ENCODE data around the gene SLC35F4.

Gene SLC35F4

DNA sequence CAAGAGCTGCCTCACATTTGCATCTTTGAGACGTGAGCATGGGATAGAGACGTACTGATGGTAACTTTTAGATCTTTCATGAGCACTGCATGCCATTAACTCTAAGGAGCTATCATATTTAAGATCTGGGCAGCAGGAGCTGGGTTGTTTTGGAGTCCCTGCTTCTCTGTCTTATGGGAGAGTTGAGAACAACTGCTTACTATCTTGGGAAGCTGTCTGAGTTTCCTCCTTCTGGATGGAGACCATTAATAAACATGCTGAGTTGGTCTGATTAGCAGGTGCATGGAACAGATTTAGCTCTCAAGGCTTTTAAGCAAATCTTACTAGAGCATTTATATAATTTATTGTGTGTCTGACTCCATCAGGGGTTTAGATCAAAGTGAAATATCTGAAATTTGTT is 252.9 kb downstream of the SLC35F4 start:
- Mint-ChIP-seq H3K27me3 (no peaks in the 10 kb centered on the region), H3K9me3 (peaks cover 4% of the 10 kb centered on the region), H3K36me3 (ENCODE audit: low read depth) (no peaks in the 10 kb centered on the region), H3K27ac (no peak overlapping the region), H3K4me3 (no peak overlapping the region), H3K4me1 (ENCODE audit: low read depth) (no peaks in the 10 kb centered on the region)
- DNase-seq, result no peak

- peaks cover 9% of the 10 kb centered on the region for H3K9me3 Mint-ChIP-seq
- no peak overlapping the region for H3K4me3 Mint-ChIP-seq
- DNase-seq, result no peak
- H3K27me3 Mint-ChIP-seq, result no peaks in the 10 kb centered on the region
- H3K36me3 Mint-ChIP-seq (ENCODE audit: low read depth), result no peaks in the 10 kb centered on the region
- no peaks in the 10 kb centered on the region for H3K4me1 Mint-ChIP-seq (ENCODE audit: low read depth)
- H3K27ac Mint-ChIP-seq, result no peak overlapping the region
Measured at GRCh38 chr14:57611555-57612075, 254.3 kb downstream of the SLC35F4 start.

DNA sequence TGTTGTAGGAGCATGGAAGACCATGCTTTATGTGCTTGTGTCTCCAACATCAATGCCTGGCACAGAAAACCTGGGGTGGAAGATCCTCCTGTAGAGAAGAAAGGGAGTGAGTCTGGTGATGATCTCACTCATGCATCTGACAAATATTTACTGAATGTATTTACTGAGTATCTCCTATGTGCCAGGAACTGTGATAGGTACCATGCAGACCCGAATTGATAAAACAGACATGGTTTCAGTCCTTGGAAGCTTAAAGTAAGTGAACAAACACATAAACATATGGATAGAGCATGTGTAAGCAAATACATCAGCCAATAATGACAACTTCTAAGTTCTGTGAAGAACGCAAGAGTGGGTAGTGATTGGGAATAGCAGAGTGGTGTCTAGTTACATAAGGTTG is 255.3 kb downstream of the SLC35F4 start:
- Mint-ChIP-seq H3K4me1 (ENCODE audit: low read depth) (no peaks in the 10 kb centered on the region), H3K9me3 (peaks cover 9% of the 10 kb centered on the region), H3K27ac (no peak overlapping the region), H3K36me3 (ENCODE audit: low read depth) (no peaks in the 10 kb centered on the region), H3K4me3 (no peak overlapping the region), H3K27me3 (no peaks in the 10 kb centered on the region)
- no peak for DNase-seq

DNA sequence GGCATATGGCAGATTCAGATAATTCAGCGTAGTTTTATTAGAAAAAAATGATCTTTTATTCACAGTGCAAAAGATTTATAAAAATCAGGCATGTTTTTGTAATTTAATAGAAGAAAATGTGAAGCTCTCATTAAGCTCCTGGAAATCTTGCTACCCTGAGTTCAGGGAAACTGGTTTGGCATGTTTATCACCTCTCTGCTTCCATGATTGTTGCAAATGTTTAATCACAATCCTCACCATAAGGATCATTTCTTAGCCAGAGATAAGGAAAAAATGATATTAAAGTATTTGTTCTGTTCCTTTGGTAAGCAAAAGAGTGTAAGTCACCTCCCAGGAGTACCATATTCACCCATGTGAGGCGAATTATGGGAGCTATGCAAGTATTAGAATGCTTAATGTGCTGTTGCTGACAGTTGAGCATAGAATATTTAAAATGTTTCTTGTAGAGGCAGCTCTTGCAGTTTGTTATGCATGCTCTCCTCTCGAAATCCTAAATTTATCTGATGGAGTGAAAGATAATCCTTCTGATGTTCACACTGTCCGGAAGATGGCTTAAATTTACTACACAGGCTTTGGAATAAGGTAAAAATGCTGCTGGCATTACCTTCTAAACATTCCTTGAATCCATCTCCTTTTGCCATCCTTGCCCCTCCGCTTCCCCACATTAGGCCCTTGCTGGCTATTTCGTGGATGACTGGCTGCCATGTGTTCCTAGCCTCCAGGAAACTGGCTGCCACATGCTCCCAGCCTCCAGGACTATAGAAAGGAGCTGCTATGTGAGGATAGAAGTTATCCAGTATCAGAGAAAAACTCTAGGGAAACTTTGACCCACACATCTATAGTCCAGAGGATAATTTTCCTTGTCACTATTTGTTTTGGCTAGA is 256.5 kb downstream of the SLC35F4 start:
- H3K27ac Mint-ChIP-seq, result no peak overlapping the region
- no peak for DNase-seq
- H3K27me3 Mint-ChIP-seq, result no peaks in the 10 kb centered on the region
- no peaks in the 10 kb centered on the region for H3K36me3 Mint-ChIP-seq (ENCODE audit: low read depth)
- no peaks in the 10 kb centered on the region for H3K4me1 Mint-ChIP-seq (ENCODE audit: low read depth)
- no peak overlapping the region for H3K4me3 Mint-ChIP-seq
- peaks cover 8% of the 10 kb centered on the region for H3K9me3 Mint-ChIP-seq

DNA sequence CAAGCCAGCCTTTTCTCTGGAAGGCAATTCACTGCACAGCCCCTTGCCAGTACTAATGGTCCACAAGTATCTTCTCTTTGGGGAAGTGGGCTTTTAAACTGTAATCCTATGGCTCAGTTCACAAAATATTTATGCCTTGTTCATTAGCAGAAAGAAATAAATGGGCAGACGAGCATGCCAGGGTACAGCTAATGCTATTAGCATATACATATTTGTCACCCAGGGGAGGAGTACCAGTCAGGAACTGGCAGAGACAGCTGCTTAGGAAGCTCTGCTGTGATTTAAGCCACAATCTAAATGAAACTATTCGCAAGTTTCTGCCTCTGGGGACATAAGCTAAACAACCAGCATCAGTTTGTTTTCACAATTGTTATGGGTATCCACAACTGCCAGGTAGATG is 258.8 kb downstream of the SLC35F4 start:
- Mint-ChIP-seq H3K27me3 (no peaks in the 10 kb centered on the region), H3K36me3 (ENCODE audit: low read depth) (no peaks in the 10 kb centered on the region), H3K4me3 (no peak overlapping the region), H3K27ac (no peak overlapping the region), H3K4me1 (ENCODE audit: low read depth) (no peaks in the 10 kb centered on the region), H3K9me3 (peaks cover 8% of the 10 kb centered on the region)
- DNase-seq, result no peak

DNA sequence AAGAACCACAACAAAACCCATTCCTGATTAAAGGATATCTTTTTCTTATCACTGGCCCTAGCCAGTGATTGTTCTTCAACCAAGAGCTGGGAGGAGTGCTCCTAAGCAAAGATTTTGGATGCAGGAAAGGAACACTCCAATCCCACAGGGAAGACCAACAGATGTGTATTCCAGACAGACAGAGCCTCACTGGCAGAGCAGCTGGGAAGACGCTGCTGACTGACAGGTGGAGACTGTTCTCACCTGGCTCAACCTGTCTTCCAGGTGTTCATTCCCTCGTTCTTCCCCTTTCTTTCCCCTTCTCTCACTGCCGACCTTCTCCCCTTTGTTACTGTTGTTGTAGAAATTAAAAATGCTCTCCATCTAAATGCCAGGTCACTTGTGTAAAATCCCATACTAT is 282.5 kb downstream of the SLC35F4 start:
- Mint-ChIP-seq H3K36me3 (ENCODE audit: low read depth) (no peaks in the 10 kb centered on the region), H3K27me3 (no peaks in the 10 kb centered on the region), H3K4me1 (ENCODE audit: low read depth) (no peaks in the 10 kb centered on the region), H3K27ac (no peak overlapping the region), H3K4me3 (no peak overlapping the region), H3K9me3 (peaks cover 17% of the 10 kb centered on the region)
- no peak for DNase-seq

GRCh38 chr14:57582746-57583145 is 283.1 kb downstream of the SLC35F4 start:
- H3K4me1 Mint-ChIP-seq (ENCODE audit: low read depth), result no peaks in the 10 kb centered on the region
- no peak for DNase-seq
- no peak overlapping the region for H3K4me3 Mint-ChIP-seq
- peaks cover 17% of the 10 kb centered on the region for H3K9me3 Mint-ChIP-seq
- H3K27me3 Mint-ChIP-seq, result no peaks in the 10 kb centered on the region
- no peak overlapping the region for H3K27ac Mint-ChIP-seq
- no peaks in the 10 kb centered on the region for H3K36me3 Mint-ChIP-seq (ENCODE audit: low read depth)

DNA sequence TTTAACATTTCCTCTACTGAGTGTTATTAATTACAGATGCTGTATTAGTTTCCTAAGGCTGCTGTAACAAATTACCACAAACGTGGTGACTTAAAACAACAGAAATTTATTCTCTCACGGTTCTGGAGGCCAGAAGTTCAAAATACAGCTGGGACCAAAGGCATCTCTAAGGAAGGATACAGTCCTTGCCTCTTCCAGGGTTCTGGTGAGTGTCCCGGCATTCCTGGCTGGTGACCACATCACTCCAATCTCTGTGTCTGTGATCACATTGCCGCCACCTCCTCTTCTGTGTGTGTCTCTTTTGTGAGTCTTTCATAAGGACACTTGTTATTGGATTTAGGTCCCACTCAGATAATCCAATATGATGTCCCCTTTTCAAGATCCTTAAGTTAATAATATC is 287.1 kb downstream of the SLC35F4 start:
- Mint-ChIP-seq H3K27ac (no peak overlapping the region), H3K9me3 (no peaks in the 10 kb centered on the region), H3K27me3 (no peaks in the 10 kb centered on the region), H3K4me1 (ENCODE audit: low read depth) (no peaks in the 10 kb centered on the region), H3K4me3 (no peak overlapping the region), H3K36me3 (ENCODE audit: low read depth) (no peaks in the 10 kb centered on the region)
- no peak for DNase-seq

DNA sequence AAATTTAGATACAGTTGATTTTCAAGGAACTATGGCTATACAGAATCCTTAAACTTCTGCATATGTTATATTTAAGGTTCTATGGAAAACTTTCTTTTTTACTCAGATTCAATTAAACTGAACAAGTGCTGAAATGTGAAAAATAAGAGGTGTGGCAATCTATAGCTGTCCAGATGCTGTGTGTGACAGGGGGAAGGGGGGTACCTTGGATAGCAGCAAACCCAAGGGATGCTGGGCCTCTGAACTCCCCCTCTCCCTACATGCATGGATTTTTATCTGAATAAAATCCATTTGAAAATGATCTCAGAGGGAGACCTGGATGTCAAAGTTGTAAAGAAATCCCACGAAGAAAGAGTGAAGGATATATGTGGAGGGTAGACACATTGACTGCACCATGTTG is 289.4 kb downstream of the SLC35F4 start:
- Mint-ChIP-seq H3K4me1 (ENCODE audit: low read depth) (no peaks in the 10 kb centered on the region), H3K27me3 (no peaks in the 10 kb centered on the region), H3K36me3 (ENCODE audit: low read depth) (no peaks in the 10 kb centered on the region), H3K9me3 (no peaks in the 10 kb centered on the region), H3K27ac (no peak overlapping the region), H3K4me3 (no peak overlapping the region)
- no peak for DNase-seq

GRCh38 chr14:57575482-57575881 is 290.4 kb downstream of the SLC35F4 start:
- H3K27me3 Mint-ChIP-seq, result no peaks in the 10 kb centered on the region
- no peaks in the 10 kb centered on the region for H3K36me3 Mint-ChIP-seq (ENCODE audit: low read depth)
- no peak overlapping the region for H3K4me3 Mint-ChIP-seq
- DNase-seq, result no peak
- H3K9me3 Mint-ChIP-seq, result no peaks in the 10 kb centered on the region
- H3K27ac Mint-ChIP-seq, result no peak overlapping the region
- H3K4me1 Mint-ChIP-seq (ENCODE audit: low read depth), result no peaks in the 10 kb centered on the region

DNA sequence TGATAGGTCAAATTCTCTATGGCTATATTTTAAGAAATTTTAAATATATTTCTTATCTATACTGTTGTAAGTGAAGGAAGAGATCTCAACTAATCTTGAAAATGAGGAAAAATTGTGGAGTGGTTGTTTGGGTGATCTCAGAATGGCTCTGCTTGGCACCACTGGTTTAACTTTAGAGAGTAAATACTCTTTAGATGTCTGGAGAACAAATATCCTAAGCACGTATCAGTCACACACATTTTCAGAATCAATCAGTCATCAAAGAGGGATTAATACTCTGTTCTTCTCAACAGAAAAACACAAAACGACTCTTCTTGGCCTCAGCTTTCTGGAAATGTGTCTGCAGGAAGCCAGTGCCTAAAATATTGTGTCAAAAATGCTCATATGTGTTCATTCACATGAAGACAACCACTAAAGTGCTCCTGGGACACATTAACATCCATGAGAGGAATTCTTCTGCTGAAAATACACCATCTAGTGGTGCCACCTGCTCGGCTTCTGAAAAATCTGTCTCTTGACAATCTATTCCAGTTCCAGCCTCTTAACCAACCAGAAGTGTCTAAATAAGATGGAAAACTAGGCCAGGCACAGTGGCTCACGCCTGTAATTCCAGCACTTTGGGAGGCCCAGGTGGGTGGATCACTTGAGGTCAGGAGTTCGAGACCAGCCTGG is 291.1 kb downstream of the SLC35F4 start:
- Mint-ChIP-seq H3K9me3 (no peaks in the 10 kb centered on the region), H3K4me3 (no peak overlapping the region), H3K36me3 (ENCODE audit: low read depth) (no peaks in the 10 kb centered on the region), H3K27ac (no peak overlapping the region), H3K27me3 (no peaks in the 10 kb centered on the region), H3K4me1 (ENCODE audit: low read depth) (no peaks in the 10 kb centered on the region)
- DNase-seq, result no peak

GRCh38 chr14:57573173-57573572 is 292.7 kb downstream of the SLC35F4 start:
- Mint-ChIP-seq H3K27me3 (no peaks in the 10 kb centered on the region), H3K4me3 (no peak overlapping the region), H3K36me3 (ENCODE audit: low read depth) (no peaks in the 10 kb centered on the region), H3K4me1 (ENCODE audit: low read depth) (no peaks in the 10 kb centered on the region), H3K9me3 (no peaks in the 10 kb centered on the region), H3K27ac (no peak overlapping the region)
- DNase-seq, result no peak

- DNase-seq, result no peak
- Mint-ChIP-seq H3K27ac (no peak overlapping the region), H3K9me3 (no peaks in the 10 kb centered on the region), H3K36me3 (ENCODE audit: low read depth) (no peaks in the 10 kb centered on the region), H3K4me1 (ENCODE audit: low read depth) (no peaks in the 10 kb centered on the region), H3K27me3 (no peaks in the 10 kb centered on the region), H3K4me3 (no peak overlapping the region)
Measured at GRCh38 chr14:57568554-57568953, 297.3 kb downstream of the SLC35F4 start.

DNA sequence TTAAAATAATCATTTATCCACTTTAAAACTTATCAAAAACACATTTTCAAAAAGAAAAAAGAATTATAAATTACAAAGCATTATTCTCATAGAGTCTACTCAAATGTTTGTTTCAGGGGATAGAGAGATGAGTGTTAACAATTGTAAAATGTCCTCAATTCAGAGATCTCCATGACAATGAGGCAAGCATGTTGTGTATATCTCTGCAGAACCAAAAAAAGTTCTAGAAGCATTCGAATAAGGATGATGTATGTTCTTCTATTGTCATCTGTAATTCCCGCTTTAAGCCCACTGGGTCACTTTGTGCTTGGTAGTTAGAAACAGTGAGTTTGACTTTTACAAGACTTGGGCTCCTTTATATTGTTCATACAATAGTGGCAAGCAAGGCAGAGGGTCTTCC is 298.7 kb downstream of the SLC35F4 start:
- no peak for DNase-seq
- Mint-ChIP-seq H3K9me3 (no peaks in the 10 kb centered on the region), H3K4me3 (no peak overlapping the region), H3K36me3 (ENCODE audit: low read depth) (no peaks in the 10 kb centered on the region), H3K4me1 (ENCODE audit: low read depth) (no peaks in the 10 kb centered on the region), H3K27me3 (no peaks in the 10 kb centered on the region), H3K27ac (no peak overlapping the region)

GRCh38 chr14:57560681-57561080 is 305.2 kb downstream of the SLC35F4 start:
- no peaks in the 10 kb centered on the region for H3K4me1 Mint-ChIP-seq (ENCODE audit: low read depth)
- no peaks in the 10 kb centered on the region for H3K27me3 Mint-ChIP-seq
- no peak overlapping the region for H3K4me3 Mint-ChIP-seq
- no peaks in the 10 kb centered on the region for H3K9me3 Mint-ChIP-seq
- no peaks in the 10 kb centered on the region for H3K36me3 Mint-ChIP-seq (ENCODE audit: low read depth)
- no peak for DNase-seq
- H3K27ac Mint-ChIP-seq, result no peak overlapping the region
